ENCODE measurements around the gene CIDEB. TPM values are rescaled to one million over a fixed set of nuclear protein-coding genes. Genes with fewer than 3 reads are reported as not detected.

Gene CIDEB
- total RNA-seq, 2 experiments from 2014 or later: 24.5 to 44.2 TPM

DNA sequence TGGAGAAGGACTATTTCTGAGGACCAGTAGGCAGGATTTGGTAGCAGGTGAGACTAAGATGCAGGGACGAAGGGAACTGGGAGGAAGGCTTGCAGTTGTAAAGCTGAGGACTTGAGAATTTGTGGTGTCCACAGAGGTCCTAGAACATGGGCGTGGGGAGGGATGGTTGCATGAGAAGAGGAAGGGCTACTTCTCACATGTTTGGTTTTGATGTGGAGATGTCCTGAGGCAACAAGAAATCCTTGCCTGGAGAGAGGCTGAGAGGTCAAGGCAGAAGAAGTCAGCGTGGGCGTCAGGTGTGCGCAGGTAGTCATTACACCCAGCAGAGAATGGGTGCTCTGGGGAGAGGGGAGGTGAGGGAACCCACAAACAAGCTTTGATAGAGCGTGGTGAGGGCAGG is 30.7 kb downstream of the CIDEB start:
- DNase-seq (no peak), ATAC-seq (no peak)
- Mint-ChIP-seq H3K36me3 (no peaks in the 10 kb centered on the region), H3K27me3 (no peaks in the 10 kb centered on the region), H3K9me3 (ENCODE audit: low read depth) (no peaks in the 10 kb centered on the region), H3K4me1 (peaks cover 47% of the 10 kb centered on the region), H3K4me3 (no peak overlapping the region), H3K27ac (no peak overlapping the region)
- CTCF ChIA-PET: interaction anchor here (1.1 to 16.6 kb wide), 5 partner anchors 12 to 31 kb away, joined by 3 to 275 read pairs (median 35); partner anchors contain the start of genes CIDEB, DHRS1, NOP9 and TINF2

DNA sequence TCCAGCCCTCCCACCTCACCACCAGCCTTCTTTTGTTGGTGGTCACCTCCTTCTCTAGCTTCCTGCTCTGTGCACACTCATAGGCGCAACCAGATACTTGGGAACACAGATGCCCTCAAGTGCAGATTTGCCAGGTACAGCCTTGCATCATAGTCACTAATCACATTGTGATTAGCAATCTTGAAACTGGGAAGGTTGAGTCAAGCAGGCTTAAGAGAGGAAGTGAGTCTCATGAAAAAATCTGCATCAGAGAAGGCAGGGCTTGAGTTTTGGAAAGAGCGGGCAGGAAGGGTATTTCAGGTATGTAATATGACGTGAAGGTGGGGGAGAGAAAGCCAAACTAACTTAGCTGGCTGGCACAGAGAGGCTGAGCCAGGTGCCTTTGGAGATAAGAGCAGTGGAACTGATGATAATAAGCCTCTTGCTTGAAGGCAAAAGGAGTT is 33.7 kb downstream of the CIDEB start:
- Mint-ChIP-seq H3K9me3 (ENCODE audit: low read depth) (no peaks in the 10 kb centered on the region), H3K4me1 (peaks cover 55% of the 10 kb centered on the region), H3K4me3 (no peak overlapping the region), H3K36me3 (no peaks in the 10 kb centered on the region), H3K27me3 (no peaks in the 10 kb centered on the region), H3K27ac (peak overlapping the region; percentile 65)
- CTCF ChIA-PET: interaction anchor here (0.7 to 16.6 kb wide), 10 partner anchors 16 to 157 kb away, joined by 3 to 275 read pairs (median 9); partner anchors contain the start of genes CIDEB, DHRS1, LTB4R and LTB4R2
- DNase-seq (peak; percentile 65), ATAC-seq (peak; percentile 32)

DNA sequence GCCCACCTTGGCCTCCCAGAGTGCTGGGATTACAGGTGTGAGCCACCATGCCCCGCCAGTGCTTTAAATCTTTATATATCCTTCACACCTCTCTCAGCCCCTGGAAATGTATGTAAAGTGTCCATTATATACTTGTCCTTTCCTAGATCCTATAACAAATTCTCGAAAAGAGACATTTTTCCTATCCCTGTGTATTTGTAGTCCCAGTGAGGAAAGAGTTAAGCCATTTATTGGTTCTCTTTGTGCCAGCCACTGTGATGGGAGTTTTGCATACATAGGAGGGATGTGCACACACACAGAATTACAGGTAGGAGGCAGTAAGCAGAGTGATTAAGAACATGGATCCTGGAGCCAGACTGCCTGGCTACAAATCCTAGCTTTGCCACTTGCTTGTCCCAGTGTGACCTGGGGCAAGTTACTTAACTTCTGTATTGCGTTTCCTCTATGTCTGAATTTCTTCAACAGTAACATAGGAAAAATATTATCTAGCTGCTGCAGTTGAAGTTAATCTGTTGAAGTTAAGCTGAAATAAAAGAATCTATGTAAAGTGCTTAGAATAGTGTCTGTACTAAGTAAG is 34.3 kb downstream of the CIDEB start:
- Mint-ChIP-seq H3K27ac (peak overlapping the region; percentile 65), H3K27me3 (no peaks in the 10 kb centered on the region), H3K4me3 (no peak overlapping the region), H3K4me1 (peaks cover 49% of the 10 kb centered on the region), H3K36me3 (no peaks in the 10 kb centered on the region), H3K9me3 (ENCODE audit: low read depth) (no peaks in the 10 kb centered on the region)
- CTCF ChIA-PET: interaction anchor here (1.1 to 16.6 kb wide), 8 partner anchors 17 to 158 kb away, joined by 3 to 275 read pairs (median 14); partner anchors contain the start of genes CIDEB, DHRS1, LTB4R and LTB4R2
- no peak for ATAC-seq
- DNase-seq: no peak

DNA sequence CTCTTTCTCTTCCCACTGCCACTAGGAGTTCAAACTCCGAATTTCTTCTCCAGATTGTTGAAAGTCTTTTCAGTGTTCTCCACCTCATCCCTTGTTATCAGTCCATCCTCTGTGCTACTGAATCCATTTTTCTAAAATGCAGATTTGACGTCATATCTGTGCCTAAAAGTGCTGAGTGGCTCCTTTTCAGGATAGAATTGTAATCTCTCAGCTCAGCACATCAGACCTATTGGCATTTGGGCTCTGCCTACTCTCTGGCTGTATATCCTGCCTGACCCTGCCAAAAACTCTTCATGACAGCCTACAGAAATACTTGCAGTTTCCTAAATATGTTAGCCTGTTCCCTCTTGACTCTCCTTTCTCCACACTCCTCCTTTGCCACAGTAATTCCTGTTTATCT is 35.3 kb downstream of the CIDEB start:
- peak overlapping the region; percentile 83 for H3K27ac Mint-ChIP-seq

DNA sequence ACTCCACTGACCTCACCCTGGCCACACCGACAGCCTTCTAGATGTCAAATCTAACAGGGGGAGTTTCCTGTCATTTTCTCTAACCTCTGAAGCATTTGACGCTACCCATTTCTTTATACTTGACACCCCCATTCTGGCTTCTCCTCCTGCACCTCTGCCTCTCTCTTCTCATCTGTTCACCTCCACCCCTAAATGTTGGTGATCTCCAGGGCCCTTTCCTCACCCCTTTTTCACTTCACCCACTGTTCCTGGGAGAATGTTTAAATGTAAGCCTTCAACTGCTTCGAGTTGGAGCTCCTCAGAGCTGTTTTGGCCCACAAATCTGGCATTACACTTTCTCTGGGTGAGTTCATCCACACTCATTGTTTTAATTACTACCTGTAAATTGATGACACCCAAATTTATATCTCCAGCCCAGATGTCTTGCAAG is 35.9 kb downstream of the CIDEB start:
- Mint-ChIP-seq H3K27ac (peak overlapping the region; percentile 83), H3K4me3 (peak overlapping the region; percentile 84), H3K4me1 (peaks cover 41% of the 10 kb centered on the region), H3K27me3 (no peaks in the 10 kb centered on the region), H3K9me3 (ENCODE audit: low read depth) (no peaks in the 10 kb centered on the region), H3K36me3 (peaks cover 5% of the 10 kb centered on the region)
- CTCF ChIA-PET: interaction anchor here (1.3 to 16.6 kb wide), 17 partner anchors 8 to 396 kb away, joined by 3 to 275 read pairs (median 10); partner anchors contain the start of genes CHMP4A, CIDEB, DHRS1 and IRF9
- DNase-seq (no peak), ATAC-seq (no peak)

More for the DNA sequence above, 35.3 kb downstream of the CIDEB start:
- no peaks in the 10 kb centered on the region for H3K27me3 Mint-ChIP-seq
- H3K9me3 Mint-ChIP-seq (ENCODE audit: low read depth): no peaks in the 10 kb centered on the region
- no peak for ATAC-seq
- CTCF ChIA-PET: interaction anchor here (1.3 to 16.6 kb wide), 15 partner anchors 9 to 159 kb away, joined by 3 to 275 read pairs (median 10); partner anchors contain the start of genes CIDEB, DHRS1, IRF9 and LTB4R
- DNase-seq: no peak
- H3K4me1 Mint-ChIP-seq: peaks cover 44% of the 10 kb centered on the region
- H3K36me3 Mint-ChIP-seq: no peaks in the 10 kb centered on the region
- H3K4me3 Mint-ChIP-seq: peak overlapping the region; percentile 84

DNA sequence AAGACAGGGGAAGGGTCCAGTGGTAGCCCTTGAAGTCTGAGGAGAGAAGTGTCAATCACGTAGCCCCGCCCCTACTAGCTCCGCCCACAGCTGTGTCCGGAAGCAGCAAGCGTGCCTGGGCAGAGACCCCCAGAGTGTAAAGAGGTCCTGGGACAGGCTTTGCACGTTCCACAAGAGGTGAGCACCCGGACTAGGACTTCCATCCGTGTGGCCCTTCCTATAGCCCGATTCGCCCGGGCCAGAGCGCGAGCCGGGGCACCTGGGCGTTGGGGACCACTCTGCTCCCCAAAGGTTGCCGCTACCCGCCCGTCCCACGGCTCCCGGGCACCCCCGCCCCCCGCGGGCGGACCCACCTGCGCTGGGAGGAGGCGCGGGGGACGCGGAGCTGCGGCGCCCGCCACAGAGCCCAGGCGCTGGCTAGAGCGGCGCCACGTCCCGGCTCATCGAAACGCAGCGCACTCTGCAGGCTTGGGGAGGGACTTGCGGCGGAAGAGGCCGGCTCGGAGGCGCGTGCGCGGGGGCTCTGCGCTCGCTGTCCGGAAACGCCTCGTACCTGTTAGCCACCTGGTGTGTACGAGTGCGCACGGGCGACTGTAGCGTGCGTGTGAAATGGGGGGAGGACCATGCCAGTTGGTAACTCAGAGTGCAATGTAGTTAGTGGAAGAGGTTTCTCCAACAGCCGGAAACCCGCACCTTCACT is 36.5 kb downstream of the CIDEB start, which contains the start of gene RABGGTA:
Gene RABGGTA (minus strand): TSS at position 464 of the 700 bp plus-strand sequence. CDS start 482 bp downstream, outside the sequence.
- H3K27ac Mint-ChIP-seq: peak within 1 kb of the TSS; percentile 93
- CTCF ChIA-PET: interaction anchor here (0.6 to 16.6 kb wide), 25 partner anchors 9 to 396 kb away, joined by 3 to 275 read pairs (median 6); partner anchors contain the start of genes CHMP4A, CIDEB, DCAF11 and DHRS1
- DNase-seq: peak; percentile 92
- H3K27me3 Mint-ChIP-seq: no peaks in the 10 kb centered on the region
- peaks cover 10% of the 10 kb centered on the region for H3K36me3 Mint-ChIP-seq
- peaks cover 41% of the 10 kb centered on the region for H3K4me1 Mint-ChIP-seq
- peak; percentile 92 for ATAC-seq
- H3K9me3 Mint-ChIP-seq (ENCODE audit: low read depth): no peaks in the 10 kb centered on the region
- H3K4me3 Mint-ChIP-seq: peak within 1 kb of the TSS; percentile 84

DNA sequence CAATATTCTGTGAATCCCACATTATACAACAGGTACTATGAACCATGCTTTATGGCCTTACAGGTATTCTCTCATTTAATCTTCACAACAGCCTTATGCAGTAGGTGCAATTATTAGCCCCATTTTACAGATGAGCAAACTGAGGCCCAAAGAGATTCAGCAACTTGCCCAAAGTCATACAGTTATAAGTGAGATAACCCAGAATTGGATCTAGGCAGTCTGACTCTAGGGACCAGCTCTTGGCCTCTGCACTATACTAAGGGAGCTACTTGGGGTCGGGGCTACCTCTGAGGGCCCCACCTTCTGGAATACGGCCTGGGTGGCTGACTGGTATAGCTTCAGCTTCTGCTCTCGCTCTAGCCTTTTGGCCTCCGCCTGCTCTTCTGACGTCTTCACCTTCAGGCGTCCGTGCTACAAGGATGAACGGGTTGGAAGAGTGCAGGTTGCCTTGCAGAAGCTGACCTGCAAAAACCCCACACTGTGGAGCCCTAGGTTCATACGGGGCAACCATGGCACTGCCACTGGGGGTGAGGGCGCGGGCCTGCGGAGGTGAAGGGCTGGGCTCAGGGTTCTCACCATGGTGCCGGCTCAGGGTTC is 37.1 kb downstream of the CIDEB start:
- ATAC-seq: no peak

DNA sequence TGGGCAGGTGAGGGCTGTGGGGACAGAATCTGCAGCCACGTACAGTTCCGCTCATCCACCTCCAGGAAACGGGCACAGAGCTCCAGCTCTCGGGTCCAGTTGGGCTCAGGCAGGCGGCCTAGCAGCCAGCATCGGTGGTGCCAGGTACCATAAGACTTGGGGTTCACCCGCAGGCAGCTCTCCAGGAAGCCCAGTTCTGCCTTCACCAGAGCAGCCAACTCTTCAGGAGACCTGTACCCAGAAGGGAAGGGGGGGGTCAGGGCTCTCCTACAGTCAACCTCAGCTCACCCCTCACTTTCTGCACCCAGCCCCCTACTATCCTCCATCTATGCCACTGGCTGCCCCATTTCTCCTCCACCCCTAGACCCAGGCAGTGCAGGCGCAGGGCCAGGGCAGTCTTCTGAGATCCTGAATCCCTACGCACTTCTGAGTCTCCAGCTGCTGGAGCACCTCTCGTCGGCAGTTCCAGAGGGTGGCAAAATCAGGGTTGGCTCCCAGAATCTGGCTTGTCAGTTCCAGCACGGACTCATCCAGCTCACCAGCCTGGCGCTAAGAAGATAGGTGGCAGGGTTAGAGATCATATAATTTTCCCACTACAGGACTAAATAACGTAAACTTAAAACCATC is 37.8 kb downstream of the CIDEB start:
- Mint-ChIP-seq H3K36me3 (peaks cover 10% of the 10 kb centered on the region), H3K27me3 (no peaks in the 10 kb centered on the region), H3K4me3 (peak overlapping the region; percentile 84), H3K4me1 (peaks cover 39% of the 10 kb centered on the region), H3K9me3 (ENCODE audit: low read depth) (no peaks in the 10 kb centered on the region), H3K27ac (peak overlapping the region; percentile 93)
- DNase-seq (no peak), ATAC-seq (no peak)
- CTCF ChIA-PET: interaction anchor here (1.0 to 16.6 kb wide), 13 partner anchors 10 to 161 kb away, joined by 3 to 275 read pairs (median 9); partner anchors contain the start of genes CIDEB, DHRS1, IRF9 and LTB4R

More for the DNA sequence above, 37.1 kb downstream of the CIDEB start:
- Mint-ChIP-seq H3K9me3 (ENCODE audit: low read depth) (no peaks in the 10 kb centered on the region), H3K36me3 (peaks cover 10% of the 10 kb centered on the region), H3K4me3 (peak overlapping the region; percentile 84), H3K27ac (peak overlapping the region; percentile 93), H3K4me1 (peaks cover 41% of the 10 kb centered on the region), H3K27me3 (no peaks in the 10 kb centered on the region)
- CTCF ChIA-PET: interaction anchor here (0.6 to 16.6 kb wide), 25 partner anchors 8 to 397 kb away, joined by 3 to 275 read pairs (median 6); partner anchors contain the start of genes CHMP4A, CIDEB, DCAF11 and DHRS1
- no peak for DNase-seq

DNA sequence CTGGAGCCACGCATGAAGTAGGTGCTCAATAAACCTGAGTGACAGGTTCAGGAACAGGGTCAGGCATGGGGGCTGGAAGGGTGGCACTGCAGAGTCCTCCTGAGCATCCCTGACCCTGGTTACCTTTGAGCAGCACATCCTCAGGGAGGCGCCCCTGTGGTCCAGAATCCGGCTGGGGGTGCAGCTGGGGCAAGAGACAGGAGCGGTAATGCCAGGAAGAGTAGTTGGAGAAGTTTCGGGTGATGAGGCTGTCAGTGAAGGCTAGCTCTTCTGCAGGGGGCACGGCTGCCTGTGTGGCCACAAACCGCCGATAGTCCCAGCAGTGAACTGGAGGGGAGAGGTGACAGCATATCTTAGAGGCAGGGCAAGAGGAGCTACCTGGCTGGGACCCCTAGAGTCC is 38.4 kb downstream of the CIDEB start:
- H3K4me3 Mint-ChIP-seq: no peak overlapping the region
- DNase-seq (no peak), ATAC-seq (no peak)
- H3K27me3 Mint-ChIP-seq: no peaks in the 10 kb centered on the region
- peaks cover 38% of the 10 kb centered on the region for H3K4me1 Mint-ChIP-seq
- H3K27ac Mint-ChIP-seq: no peak overlapping the region
- CTCF ChIA-PET: interaction anchor here (1.2 to 16.6 kb wide), 5 partner anchors 10 to 56 kb away, joined by 3 to 275 read pairs (median 4); partner anchors contain the start of genes CHMP4A, DHRS1, NOP9 and TINF2
- peaks cover 10% of the 10 kb centered on the region for H3K36me3 Mint-ChIP-seq
- H3K9me3 Mint-ChIP-seq (ENCODE audit: low read depth): no peaks in the 10 kb centered on the region

DNA sequence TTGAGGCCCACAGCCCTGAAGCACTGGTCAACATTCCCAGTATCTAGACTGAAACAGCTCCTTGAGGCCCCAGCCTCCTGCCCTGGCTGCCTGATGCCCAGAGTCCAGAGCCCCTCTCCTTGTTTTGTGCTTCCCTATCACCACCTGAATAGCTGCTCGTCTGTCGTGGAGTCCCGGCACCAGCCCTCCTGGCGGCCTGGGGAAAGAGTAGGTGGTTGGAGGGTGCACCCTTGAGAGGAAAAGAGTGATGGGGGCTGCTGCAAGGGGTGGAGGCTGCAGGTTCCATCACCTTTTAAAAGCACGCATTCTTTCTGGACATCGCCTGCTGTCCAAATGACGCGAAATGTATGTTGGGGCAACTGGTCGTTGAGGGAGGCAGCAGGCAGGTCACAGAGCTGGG is 39.6 kb downstream of the CIDEB start:
- H3K36me3 Mint-ChIP-seq: peaks cover 10% of the 10 kb centered on the region
- no peaks in the 10 kb centered on the region for H3K27me3 Mint-ChIP-seq
- no peak overlapping the region for H3K4me3 Mint-ChIP-seq
- ATAC-seq (no peak), DNase-seq (no peak)
- H3K27ac Mint-ChIP-seq: no peak overlapping the region
- H3K9me3 Mint-ChIP-seq (ENCODE audit: low read depth): no peaks in the 10 kb centered on the region
- CTCF ChIA-PET: interaction anchor here (0.6 to 16.6 kb wide), 4 partner anchors 18 to 164 kb away, joined by 3 to 275 read pairs (median 28); partner anchors contain the start of genes CHMP4A, DHRS1, NOP9 and TINF2
- peaks cover 27% of the 10 kb centered on the region for H3K4me1 Mint-ChIP-seq

DNA sequence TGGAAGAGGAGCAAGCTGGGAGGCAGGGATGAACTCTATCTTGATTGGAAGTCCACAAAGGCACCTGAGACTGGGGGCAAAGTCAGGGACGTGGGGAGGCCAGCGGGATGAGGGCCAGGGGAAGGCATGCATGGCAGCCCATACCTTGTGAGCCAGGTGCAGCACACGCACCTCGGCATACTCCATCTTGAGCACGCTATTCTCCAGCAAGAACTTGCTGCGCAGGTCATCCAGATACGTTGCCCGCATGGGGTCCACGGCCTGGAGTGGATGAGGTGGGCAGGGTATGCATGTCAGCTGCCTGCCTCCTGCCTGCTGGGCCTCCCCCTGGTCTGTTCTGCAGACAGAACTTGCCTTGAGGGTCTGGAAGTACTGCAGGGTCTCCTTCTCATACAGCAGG is 40.3 kb downstream of the CIDEB start:
- no peak overlapping the region for H3K27ac Mint-ChIP-seq
- no peaks in the 10 kb centered on the region for H3K9me3 Mint-ChIP-seq (ENCODE audit: low read depth)
- H3K36me3 Mint-ChIP-seq: peaks cover 10% of the 10 kb centered on the region
- H3K4me1 Mint-ChIP-seq: peaks cover 21% of the 10 kb centered on the region
- no peaks in the 10 kb centered on the region for H3K27me3 Mint-ChIP-seq
- no peak overlapping the region for H3K4me3 Mint-ChIP-seq
- CTCF ChIA-PET: interaction anchor here (6.3 to 16.6 kb wide), 2 partner anchors 18 to 32 kb away, joined by 53 to 275 read pairs; partner anchors contain the start of genes DHRS1, NOP9 and TINF2
- ATAC-seq: no peak
- no peak for DNase-seq
